GM18867 (cell line): Measurements from ENCODE around the gene CDH4.

Experiments
- ATAC-seq: cut with Tn5 transposase; IDR thresholded peaks from one replicate; pipeline ENCODE4 v1.9.1; 2021; ENCODE audit warnings: mild to moderate bottlenecking, moderate library complexity; ENCODE audit not compliant: unreplicated experiment

The CDH4 gene

DNA sequence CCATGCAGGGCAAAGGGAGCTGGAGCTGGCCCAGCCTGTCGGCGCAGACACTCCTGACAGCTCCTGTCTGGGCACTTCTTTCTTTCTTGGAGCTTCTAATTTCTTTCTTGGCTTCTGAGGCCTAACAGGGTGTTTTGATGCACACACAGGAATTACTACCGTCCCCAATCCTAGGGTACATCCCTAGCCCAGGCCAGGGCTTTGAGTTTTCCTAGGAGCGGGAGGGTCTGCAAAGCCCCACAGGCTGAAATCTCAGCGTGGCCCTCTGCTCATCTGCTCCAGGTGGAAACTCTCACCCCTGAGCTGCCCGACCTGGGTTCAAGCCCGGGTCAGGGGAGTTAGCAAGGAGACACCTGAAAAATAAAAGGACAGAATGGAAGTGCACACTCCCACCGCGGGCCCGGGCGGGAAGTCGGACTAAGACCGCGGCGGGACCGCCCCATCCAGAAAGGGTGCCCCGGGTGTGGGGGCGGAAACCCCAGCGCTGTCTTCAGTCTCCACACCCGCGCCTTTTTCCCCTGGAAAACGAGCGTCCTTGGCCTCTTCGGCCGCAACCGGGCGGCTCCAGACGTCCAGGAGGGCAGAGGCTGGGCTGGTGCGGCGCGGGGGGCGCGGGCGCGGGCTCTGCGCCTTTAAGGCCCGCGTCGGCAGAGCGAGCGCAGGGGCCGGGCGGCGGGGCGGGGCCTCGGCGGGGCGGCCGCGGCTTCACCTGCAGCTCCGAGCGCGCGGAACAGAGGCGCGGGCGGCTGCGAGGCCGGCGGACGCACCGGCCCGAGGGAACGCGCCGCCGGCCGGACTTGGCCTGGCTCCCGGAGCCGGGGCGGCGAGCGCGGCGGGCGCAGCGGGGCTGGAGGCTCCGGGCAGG, at the start of gene CDH4:
TSS of gene CDH4 (plus strand) at position 733 of the 865 bp plus-strand sequence.
- no peak for ATAC-seq

DNA sequence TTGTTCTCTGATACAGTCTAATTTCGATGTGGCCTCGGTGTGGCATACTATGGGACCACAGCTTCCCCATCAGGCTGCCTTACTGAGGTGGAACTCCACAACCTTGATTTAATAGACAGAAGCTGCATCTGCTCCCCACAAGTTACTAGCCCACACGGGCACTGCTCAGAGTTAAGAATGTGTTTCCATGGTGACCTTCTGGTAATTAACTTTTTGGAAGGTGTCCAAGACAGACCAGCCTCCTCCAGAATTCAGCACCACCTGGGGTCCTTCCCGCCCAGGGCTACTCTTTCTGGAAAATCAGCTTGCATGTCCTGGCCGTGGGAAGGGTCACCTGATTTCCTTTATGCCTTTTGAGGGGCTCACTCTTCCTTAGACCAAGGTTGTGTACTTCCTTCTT, 48.7 kb upstream of the CDH4 start:
- ATAC-seq = no peak

DNA sequence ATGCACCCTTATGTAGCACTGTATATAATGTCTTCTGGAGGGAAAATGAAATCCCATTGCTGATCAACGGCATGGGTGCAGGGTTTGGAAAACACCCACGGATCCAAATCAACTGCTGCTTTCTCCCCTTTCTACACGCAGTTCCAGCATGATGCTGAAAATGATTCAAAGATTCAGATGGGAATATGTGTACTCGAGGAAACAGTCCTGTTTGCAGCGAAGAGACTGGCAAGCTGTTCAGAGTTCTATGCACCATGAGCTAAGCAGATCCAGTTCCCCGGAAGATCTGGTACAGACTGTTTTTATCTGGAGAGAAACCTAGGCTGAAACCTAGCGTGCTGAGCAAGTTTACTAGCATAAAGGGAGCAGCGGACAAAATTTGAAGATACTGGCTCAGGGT, 47.9 kb upstream of the CDH4 start:
- ATAC-seq = no peak

DNA sequence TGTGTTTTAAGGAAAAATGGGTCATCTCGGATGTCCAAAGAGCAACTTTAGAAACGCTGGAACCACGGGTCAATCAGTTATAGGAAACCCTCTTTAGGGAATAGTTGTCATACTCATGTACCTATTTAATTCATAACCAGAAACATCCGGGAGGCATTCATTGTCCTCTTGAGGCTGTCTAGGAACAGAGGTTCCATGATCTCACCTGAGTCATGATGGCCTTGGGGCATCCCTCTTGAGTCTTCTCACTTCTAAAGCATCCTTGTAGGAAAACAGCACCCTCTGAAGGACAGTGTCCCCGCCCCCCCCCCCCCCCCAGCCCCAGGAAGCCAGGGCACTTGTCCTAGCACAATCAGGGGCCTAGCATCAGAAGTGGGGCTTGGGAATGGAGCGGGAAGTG, 46.3 kb upstream of the CDH4 start:
- no peak for ATAC-seq

DNA sequence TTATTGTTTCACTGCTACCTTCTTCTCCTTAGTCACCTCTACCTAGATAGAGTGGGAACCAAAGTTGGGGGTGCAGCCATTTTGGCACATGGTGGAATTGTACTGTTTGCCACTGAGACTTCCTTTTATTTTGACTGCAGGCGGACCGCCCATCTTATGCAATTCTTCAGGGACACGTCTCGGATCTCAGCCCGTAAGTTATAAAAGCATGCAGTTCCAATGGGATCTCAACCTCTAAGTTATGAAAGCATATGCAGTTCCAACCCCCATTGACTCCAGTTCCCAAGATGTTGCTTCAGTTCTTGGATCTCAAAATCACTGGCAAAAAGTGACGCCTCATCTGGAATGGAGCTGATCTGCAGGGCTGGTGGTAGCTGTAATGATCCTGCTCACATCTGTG, 41.2 kb upstream of the CDH4 start:
- no peak for ATAC-seq

DNA sequence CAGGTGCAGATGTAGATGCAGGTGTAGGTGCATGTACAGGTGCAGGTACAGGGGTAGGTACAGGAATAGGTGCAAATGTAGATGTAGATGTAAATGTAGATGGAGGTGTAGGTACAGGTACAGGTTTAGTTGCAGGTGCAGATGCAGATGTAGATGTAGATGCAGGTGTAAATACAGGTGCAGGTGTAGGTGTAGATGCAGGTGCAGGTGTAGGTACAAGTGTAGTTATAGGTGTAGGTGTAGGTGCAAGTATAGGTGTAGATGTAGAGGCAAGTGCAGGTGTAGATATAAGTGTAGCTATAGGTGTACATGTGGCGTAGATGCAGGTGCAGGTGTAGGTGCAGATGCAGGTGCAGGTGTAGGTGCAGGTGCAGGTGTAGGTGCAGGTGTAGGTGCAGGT, 34.2 kb upstream of the CDH4 start:
- no peak for ATAC-seq

DNA sequence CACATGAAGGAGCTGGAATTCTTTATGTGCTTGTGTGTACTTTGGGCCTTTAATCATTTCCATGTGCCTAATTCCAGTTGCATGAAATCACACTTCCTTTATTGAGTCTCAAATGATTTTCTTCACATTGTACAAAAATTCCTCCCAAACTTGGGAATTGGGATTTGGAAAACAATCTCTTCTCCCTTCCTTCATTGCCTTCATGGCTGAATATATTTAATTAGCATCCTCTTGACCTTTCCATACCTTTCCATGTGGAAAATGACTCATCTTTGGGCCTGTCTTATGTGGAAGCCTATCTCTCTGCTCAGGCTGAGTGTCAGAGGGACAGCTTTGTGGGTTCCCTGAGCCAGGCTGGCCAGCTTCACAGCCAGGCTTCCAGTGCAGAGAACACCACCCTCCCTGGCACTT, 33.0 kb upstream of the CDH4 start:
- no peak for ATAC-seq

DNA sequence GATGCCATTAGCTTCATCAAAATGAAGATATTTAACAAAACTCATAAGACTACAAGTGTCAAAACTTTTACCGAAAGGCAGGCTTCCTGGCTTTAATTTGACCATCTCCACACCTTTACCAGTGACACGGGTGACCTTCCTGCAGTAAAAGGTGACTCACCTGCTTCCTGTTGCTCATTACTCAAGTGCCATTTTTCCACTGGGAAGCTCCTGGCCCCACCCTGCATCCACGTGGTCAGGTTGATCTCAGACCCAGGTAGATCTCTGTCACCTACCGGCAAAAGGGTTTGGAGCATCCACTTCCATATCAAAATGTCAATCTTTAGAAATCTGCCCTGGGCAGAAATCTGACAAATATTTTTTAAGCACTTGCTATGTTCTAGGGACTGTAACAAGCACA, 31.9 kb upstream of the CDH4 start:
- no peak for ATAC-seq

DNA sequence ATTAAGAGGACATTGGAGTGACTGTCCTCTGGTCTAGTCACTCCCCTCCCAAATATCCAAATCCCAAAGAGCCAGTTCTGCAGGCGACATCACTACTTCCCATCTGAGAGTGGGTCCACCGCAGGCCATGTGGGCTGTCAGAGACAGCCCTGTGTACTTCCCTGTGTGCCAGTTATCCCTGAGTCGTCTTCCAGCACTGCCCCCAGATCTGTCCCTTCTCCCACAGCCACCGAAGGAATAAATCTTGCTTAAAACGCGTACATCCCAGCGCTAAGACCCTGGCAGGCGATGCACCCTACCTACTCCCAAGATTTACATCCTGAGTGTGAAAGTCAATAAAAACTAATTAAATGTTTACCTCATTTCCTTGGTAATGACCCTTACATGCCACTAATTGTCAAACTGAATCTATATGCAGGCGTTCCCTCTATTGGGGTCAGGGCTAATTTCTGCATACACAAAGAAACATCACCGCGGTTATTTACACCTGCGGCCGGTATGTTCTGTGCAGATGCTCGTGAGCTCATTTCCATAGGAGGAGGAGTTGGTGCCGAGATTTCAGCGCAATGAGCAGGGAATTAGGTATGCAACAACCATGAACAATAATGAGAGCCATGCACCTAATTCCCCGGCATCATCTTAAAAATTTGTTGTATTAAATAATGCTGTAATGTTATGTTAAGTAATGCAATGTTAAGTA, 31.3 kb upstream of the CDH4 start:
- no peak for ATAC-seq

DNA sequence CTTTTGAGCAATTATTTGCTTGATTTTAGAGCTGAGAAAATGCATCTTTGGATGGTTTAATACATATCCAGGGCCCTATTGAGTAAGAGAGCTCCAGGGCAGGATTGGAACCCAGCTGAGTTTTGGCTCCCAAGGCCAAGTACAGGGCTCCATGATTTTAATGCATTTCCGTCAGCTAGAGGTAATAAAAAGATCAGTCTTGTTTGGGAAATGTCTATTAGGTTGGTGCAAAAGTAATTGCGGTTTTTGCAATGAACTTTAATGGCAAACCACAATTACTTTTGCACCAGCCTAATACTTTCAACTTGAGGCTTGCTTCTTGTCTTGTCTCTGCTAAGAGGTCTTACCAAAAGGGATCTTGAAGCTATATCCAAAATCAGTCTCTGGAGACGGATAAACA, 29.4 kb upstream of the CDH4 start:
- ATAC-seq = no peak

DNA sequence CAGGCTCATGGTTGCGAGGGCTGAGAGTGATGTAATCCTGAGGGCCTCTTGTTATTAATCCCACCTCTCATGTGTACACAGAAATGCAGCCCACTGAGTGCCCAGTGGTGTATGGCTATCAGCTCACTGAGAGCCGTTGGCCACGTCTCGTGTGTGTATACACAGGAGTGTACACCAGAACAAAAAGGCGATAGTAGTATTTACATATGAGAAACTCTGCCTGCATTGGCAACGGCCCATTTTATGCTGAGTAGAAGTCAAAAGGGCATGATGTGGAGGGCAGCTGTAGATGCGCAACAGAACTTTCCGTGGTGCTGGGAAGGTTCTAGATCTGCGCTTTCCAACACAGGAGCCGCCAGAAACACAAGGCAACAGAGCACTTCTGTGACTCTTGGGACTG, 28.9 kb upstream of the CDH4 start:
- ATAC-seq = no peak

DNA sequence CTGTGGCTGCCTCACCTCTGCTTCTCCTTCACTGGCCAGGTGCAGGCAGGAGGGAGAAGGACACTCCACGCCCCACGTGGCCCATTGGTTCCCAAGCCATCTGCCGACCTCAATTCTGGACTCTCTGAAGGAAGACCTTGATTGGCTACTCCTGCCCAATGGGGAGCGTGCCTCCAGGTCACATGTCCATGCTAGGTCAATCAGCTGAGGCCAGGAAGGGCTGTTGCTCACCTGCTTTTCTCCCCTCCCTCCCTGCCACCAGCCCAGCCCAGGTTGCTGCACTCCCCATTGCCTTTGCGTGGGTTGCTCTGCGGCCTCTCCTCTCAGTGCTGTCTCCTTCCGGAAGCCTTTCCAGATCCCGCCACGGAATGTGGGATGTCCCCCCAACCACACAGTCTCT, 21.9 kb upstream of the CDH4 start:
- no peak for ATAC-seq

DNA sequence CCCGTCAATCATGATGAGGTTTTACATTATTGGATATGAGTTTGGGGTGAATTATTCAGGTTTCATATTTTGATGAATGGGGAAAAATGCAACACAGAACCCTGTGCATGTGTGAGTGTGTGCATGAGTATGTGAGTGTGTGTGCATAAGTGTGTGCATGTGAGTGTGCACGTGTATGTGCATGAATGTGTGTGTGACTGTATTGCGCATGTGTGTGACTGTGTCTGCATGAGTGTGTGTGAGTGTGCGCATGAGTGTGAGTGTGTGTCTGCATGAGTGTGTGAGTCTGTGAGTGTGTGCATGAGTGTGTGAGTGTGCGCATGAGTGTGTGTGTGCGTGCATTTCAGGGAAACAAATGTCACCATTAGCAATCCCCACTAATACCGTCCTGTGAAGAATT, 18.5 kb upstream of the CDH4 start:
- no peak for ATAC-seq

DNA sequence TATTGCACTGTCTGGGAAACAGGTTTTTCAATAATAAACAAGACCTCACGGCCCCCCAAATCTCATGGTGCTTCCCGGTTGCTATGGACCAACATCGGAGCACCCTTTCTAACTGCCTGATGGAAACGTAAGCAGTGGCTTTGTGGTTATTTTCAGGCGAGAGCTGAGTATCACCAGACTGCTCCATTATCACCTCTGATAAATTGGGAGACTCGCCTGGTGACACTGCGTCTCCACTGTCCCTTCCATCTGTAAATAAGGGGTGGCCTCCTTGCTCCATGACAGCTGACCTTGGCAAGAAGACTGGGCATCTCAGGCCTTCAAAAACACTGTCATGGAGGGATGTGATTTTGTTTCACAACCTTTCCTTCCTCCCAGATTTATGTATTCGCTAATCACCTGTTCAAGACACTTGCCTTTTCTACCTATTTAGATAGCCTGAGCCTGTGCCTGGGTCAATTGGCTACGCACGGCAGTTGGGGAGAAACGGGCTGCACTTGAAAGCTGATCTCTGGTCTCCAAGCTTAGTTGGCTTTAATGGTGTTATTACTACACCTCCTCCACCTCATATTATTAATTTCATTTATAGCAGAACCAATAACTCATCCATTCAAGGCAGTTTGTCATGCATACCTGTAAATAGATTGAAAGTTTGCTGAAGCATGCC, 17.7 kb upstream of the CDH4 start:
- ATAC-seq = no peak

DNA sequence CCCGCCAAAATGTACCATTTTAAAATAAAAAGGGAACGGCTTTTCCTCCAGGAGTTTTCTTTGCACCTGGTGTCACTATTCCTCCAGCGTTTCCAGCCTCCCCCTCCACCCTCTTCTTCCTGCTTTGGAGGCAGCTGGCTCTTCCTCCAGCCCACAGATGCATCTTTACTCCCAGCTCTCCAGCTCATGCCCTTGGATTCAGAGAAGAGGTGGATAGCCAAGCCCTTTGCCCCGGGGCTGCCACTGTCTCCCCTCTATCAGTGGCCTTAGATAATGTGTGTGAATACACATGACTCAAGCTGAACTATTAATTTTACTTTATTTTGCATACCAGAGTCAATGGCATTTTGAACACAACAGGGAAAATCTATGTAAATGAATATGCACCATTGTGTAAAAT, 15.3 kb upstream of the CDH4 start:
- ATAC-seq = no peak

DNA sequence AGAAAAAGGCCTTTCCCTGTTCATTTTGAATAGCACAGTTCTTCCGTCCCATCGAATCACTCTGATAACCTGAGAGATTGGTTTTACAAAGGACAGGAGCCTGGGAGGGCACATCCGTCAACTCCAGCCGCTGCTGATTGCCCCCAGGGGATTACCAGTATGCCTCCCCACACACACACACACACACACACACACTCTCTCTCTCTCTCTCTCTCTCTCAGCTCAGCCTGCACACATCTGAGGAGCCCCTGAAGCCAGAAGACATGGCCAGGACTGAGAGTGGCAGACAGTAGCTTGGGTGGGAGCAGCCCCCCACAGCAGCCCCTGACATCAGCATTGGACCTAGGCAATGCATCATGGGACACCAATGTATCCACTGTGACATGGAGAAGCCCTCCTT, 13.2 kb upstream of the CDH4 start:
- no peak for ATAC-seq

DNA sequence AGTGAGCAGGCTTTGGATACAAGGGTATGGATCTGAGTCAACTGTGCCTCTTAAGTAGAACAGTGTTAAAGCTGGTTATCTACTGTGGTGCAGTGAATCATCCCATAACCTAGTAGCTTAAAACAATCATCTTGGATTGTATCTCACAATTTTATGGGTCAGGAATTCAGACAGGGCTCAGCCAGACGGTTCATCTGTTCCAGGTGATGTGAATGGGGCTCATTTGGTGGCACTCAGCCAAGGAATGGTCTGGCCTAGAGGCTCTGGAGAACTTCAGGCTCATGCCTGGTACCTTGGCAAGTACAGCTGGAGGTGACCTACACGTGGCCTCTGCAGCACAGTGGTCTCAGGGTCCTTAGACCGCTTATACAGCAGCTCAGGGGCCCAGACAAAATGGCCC, 11.2 kb upstream of the CDH4 start:
- ATAC-seq = no peak

DNA sequence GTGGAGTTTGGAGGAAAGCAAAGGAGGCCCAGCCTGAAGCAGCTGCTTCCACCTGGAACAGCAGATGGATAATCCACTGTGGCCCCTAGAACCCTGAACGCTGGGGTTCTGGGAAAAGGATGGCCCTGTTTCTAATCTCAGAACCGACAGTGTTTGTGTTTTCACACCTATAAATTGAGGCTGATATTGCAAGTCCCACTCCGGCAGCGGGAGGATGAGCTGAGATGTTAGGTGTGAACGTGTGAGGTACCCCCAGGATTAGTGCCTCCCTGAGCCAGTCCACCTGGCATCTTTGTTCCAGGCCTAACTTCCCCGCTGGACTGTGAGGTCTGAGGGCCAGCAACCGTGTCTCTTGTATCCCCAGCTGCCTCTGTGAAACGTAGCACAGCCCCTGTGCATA, 7.8 kb upstream of the CDH4 start:
- ATAC-seq = no peak

DNA sequence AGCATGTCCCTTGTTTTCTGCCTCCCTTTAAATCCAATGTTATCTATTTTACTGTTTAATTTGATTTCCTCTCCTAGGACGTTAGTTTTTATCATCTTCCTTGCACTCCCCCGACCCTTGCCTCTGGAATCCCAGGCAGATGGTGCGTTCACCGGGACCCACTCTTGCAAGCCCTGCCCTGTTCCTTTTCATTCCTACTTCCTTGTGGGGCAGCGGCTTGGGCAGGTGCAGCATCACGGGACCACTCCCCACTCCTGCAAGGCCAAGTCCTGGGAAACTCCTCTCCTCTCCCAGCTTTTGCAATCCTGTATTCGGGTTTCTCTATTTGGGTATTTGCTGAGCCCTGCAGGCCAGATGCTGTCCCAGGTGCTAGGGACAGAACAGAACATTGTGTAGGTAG, 5.8 kb upstream of the CDH4 start:
- no peak for ATAC-seq

DNA sequence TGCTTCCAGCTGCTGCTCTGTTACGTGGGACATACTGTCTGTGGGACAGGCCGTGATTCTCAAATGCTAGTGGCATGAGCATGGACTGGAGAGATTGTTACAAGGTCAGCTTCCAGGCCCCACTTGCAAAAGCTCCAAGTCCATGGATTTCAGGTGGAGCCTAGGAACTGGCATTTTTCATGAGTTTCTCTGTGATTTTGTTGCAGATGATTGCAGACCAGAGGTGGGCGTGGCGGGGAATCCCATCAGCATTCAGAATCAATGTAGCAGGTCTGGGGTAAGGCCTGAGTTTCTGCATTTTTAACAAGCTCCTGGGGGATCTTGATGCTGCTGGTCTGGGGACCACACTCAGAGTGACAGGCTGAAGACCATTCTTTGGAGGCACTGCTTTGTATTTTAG, 2.4 kb upstream of the CDH4 start:
- ATAC-seq = no peak

DNA sequence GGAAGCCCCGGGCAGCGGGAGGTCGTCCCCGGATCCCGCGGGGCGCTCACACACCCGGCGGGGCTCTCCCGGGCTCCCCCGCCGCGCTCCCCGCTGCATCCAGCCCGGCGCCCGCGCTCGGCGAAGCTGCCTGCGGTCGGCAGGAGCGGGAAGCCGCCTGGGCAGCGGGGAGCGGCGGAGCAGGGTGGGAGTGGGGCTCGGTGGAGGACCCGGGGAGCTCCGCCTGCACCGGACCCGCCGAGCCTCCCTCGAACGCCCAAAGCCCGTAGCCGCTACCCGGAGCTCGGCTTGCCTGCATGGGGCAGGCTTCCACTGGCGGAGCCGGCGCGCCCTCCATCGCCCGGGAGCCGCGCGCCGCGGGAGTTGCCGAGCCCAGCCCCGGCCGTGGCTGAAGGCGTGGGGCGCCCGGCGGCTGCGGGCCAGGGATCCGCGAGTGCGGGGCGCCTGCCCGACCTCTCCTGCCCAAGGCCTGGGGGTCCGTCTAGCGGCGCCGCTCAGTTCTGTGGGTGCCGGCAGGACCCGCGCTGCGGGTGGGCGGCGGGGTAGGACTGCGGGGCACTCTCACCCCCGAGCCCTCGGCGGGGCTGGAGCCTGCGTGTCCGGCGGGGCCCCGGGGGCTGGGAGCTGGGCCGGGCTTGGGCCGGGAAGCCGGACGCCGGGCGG, 671 bp downstream of the CDH4 start:
- ATAC-seq = no peak

DNA sequence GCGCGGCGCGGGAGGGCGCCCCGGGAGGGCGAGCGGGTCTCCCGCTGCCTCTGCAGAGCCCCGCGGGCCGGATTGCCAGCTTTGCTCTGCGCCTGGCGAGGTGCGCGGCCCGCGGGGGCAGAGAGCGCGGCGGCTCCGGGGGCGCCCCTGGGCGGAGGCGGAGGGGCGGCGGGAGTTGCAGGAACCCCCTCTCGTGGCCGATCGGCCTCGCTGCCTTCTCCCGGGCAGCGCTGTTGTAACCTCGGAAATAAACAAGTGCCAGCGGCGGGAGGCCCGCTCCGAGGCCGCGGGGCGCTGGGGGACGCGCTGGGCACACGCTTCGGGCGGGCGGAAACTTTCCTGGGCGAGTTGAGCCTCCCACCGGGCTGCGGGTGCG, 1.2 kb downstream of the CDH4 start:
- ATAC-seq = no peak
